ENCODE data around the gene MELTF. TPM values are rescaled to one million over a fixed set of nuclear protein-coding genes. Genes with fewer than 3 reads are reported as not detected.

The MELTF gene
- 6.5 TPM for total RNA-seq

DNA sequence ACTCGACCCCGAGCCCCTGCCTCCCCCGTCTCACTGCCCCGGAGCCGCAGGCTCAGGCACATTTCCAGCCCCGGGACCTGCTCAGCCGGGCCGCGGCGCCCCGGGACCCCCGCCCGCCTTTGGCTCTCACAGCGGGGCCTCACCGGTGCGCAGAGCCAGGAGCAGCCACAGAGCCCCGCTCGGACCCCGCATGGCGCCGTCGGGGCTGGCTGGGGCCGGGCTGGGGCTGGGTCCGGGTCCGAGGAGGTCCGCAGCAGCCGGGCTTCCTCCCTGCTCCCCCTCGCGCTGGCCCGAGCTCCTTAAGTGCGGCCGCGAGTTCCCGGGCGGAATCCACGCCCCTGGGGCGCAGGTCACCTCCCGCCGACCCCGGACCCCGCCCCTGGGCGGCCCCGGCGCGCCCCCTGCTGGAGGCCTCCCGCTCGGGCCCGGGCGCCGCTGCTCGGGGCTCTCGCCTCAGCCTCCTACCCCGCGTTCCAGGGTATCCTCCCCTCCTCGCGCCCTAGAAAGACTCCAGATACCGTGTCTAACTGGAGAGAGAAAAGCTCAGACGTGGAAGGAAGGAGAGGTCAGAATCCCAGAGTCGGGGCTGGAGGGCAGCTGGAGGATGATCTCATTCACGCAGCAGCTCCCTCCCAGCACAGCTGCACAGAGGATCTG is at the start of gene MELTF:
Gene MELTF (minus strand): TSS at position 307 of the 657 bp plus-strand sequence. CDS start 115 bp downstream, at position 192.

DNA sequence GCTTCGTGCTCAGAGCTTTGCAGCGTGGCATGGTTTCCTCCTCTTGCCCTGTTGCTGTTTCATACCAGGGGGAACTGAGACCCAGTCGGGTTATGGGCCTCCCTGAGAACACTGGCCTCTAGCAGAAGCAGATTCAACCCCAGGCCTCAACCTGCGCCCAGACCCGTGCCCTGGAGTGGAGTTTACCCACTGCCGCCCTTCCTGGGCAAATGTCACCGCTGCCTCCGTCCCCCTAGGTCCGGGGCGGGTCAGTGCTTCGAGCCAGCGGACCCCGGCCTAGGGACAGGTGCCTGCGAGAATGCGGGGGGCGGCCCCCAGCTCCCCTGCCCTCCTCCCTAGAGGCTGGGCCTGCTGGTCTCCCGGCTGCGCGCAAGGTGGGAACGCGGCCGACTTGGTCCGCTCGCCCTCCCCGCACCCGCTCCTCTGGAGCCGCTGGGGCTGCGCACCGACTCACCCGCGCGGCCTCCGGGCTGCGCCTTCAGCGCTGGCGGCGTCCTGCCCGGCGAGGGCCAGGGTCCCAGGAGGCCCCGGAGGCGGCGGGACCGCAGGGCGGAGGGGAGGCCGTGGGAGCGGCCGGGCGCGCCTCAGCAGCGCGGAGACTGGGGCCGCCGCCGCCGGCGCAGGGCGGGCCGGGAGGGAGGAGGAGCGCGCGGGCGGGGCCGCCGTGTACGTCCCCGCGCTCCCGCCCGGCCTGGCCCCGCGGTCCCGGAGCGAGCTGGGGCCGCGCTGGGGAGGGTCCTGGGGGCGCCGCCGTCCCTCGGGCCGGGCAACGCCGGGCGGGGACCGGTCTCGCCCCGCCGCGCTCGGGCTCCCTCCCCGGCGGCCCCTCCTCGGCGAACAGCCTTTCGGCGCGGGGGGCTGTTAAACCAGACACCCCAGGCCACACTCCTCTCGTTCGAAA is 61.1 kb downstream of the MELTF start, which contains the start of gene PIGZ:
Gene PIGZ (minus strand): TSS at position 601 of the 901 bp plus-strand sequence. CDS start 16,802 bp downstream, outside the sequence.

Other genes with a start within 250 kb of the MELTF start
- 76.6 TPM for gene SENP5, start 161.9 kb downstream of the MELTF start, total RNA-seq
- gene NCBP2, start 87.3 kb downstream of the MELTF start, total RNA-seq, result 68.5 TPM
- 7.8 TPM for gene PIGZ, start 61.0 kb downstream of the MELTF start, total RNA-seq